Retinal pigment epithelial cell (primary cell): ENCODE results near the gene RPF1.

Source experiments
- DNase-seq: peaks from one replicate; pipeline ENCODE4 v3.0.0-alpha.2; 2010; ENCODE audit warnings: low read depth
- H3K4me3 ChIP-seq: 2 replicates; pipeline ENCODE4 v1.5.1; 2011; ENCODE audit warnings: mild to moderate bottlenecking, low read length, control low read depth, moderate library complexity
- TF ChIP-seq, protein P1 (sequence below): conservative IDR thresholded peaks from 2 replicates; pipeline ENCODE4 v1.5.1; 2011; ENCODE audit warnings: low read depth, low read length, control low read depth, inconsistent platforms

The RPF1 gene

DNA sequence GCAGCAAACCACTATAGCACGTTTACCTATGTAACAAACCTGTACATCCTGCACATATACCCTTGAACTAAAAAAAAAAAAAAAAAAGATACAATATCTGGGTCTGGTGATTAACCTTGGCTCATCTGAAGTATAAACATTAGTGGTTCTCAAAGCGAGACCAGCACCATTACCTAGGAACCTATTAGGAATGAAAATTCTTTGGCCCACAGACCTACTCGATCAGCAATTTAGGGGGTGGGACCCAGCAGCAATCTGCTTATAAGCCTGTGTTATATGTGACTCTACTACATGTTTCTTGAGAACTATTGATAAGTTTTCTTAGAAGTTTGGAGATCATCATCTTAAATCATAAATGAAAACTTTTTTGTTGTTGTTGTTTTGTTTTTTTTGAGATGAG is 17.4 kb downstream of the RPF1 start:
- TF ChIP-seq, protein P1, sequence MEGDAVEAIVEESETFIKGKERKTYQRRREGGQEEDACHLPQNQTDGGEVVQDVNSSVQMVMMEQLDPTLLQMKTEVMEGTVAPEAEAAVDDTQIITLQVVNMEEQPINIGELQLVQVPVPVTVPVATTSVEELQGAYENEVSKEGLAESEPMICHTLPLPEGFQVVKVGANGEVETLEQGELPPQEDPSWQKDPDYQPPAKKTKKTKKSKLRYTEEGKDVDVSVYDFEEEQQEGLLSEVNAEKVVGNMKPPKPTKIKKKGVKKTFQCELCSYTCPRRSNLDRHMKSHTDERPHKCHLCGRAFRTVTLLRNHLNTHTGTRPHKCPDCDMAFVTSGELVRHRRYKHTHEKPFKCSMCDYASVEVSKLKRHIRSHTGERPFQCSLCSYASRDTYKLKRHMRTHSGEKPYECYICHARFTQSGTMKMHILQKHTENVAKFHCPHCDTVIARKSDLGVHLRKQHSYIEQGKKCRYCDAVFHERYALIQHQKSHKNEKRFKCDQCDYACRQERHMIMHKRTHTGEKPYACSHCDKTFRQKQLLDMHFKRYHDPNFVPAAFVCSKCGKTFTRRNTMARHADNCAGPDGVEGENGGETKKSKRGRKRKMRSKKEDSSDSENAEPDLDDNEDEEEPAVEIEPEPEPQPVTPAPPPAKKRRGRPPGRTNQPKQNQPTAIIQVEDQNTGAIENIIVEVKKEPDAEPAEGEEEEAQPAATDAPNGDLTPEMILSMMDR, result no peak
- DNase-seq, result no peak
- H3K4me3 ChIP-seq, result no peak overlapping the region

DNA sequence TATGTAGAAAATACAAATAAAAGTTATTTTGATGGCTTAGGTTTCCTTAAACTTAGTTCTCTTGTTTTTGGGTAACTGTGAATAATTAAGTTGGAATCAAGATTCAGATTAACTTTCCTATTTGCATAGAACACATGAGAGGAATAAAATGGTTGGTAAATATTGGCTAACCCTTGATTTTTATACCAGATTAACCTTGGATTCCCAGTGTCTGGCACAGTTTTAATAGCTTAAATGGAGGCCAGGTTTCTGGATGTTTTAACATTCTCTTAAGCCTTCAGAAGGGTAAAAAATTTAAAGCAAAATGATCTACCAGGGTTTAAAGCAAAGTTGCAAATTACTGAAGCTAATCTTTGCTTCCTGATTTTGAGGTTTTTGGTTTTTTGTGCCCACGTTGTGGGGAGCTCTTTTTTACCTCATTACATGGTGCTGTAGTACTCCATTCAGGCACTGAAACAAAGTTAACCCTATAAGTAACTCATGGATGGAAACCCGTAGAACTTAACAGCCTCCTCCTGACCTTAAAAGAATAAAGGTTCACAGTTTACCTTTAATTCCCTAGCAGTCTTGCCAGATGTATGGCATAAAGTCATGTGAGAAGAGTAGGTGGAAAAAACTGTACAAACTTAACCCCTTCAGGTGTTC is 18.7 kb downstream of the RPF1 start:
- TF ChIP-seq, protein P1, result no peak
- H3K4me3 ChIP-seq, result no peak overlapping the region
- DNase-seq, result no peak

DNA sequence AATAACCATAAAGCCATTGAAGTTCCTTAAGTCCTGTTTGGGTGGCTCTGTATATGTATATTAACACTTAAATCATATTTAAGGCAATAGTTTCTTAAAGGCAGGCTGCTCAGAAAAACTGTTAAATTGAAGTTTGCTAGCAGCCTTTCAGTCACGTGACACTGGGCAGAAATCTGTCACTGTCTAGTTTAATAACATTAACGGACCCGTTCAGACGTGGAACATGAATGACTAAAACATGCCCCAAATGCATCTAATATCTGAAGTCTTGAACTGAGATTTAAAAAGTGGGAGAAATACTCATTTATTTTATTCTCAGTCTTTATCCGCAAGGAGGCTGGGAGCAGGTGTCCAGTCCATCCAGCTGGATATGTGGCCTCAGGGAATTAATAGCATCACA is 23.9 kb downstream of the RPF1 start:
- DNase-seq, result no peak
- TF ChIP-seq, protein P1, result no peak
- no peak overlapping the region for H3K4me3 ChIP-seq

DNA sequence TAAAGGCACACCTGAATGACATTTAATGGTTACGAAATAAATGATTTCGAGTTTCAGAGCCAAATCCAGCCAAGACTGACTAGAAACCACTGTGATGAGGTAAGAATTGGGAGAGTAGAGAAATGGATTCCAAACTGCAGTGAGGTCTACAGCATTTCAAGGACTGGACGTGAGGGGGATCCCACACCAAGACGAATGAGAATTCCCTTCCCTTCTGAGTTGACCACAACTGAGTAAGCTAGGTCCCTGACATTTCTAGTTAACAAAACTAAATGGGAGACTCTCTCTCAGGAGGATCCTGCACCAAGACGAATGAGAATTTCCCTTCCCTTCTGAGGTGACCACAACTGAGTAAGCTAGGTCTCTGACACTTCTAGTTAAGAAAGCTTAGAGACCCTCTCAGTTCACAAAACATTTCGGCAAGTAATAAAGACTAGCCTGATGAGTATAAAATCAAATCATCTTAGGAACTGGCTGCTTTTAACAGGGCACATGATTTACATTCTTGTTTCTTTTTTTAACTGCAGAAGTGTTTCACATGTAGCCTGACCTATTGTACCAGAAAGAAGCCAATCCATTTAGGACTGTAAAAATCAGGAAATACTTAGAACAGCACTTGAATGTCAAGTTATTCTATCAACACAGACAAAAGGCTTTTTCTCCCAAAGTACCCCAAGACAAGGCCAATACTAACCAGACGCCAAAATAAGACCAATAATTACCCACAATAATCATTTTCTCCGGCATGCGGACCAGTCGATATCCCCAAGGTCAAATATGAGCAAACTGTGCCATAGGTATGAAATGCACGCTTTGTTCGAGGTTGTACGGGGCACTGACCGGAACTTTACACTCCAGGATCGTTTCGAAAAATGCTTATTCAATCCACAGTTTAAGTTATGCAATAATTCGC is 25.8 kb downstream of the RPF1 start:
- H3K4me3 ChIP-seq, result peak overlapping the region; percentile 71
- no peak for DNase-seq
- TF ChIP-seq, protein P1, result peak; percentile 12

DNA sequence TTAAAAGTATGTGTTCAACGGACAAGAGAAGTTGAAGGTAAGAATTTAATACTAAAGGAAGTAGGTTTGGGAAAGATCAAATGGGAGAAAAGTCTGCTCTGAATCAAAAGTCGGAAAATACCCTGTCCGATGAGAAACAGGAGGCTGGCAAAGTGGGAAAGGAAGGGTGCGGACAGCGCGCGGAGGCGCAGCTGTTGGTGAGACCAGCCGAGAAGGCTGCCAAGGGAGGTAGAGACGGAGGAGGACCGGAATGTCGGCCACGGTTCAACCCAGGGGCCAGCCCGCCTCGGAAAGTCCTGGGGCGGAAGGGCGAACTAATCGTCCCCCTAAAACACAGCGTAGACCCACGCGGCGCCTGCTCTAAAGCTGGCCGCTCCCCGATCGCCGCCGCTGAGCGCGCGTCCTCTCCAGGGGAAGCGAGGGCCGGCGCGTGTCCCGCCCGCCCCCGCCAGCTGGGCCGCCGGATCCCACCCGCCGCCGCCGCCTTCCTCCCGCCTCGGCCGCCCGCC is 26.5 kb downstream of the RPF1 start:
- no peak for DNase-seq
- TF ChIP-seq, protein P1, result no peak
- H3K4me3 ChIP-seq, result peak overlapping the region; percentile 71

DNA sequence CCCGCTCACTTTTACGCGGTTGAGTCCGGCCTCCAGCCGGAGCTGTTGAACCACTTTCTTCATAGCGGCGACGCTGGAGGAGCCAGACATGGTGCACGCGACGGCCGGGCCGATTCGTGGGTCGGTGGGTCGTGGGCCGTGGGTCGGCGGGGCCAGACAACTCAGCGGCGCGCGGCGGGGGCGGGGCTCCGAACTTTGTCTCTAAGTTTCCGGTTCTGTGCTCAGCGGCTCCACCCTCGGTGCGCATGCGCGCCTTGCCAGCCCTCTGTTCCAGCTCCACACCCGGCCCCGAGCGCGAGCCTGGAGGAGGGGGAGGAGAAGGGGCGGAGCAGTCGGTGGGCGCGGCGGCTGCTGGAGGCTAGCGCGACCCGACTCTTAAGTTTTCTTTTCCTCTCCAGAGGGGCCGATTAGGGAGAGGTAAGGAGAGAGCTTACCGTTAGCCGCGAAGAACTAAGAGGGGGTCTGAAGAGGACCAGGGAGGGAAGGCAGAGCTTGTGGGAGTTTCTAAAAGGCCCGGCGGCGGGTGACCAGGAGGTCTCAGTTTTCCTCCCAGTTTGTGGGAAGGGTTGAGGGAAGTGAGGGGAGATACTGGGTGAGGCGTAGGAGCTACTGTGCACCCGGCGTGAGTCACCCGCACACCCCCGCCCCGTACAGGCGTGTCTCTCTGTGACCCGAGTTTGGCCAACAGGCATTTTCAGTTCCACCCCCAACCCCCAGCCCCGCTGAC is 27.1 kb downstream of the RPF1 start, which contains the start of the genes GNG5 and SPATA1:
GNG5 (minus strand) TSS at position 580 of the 727 bp plus-strand sequence; CDS start at position 90, 490 bp downstream.
SPATA1 (plus strand) TSS at position 385 of the 727 bp plus-strand sequence. CDS start 9,974 bp downstream, outside the sequence.
- DNase-seq, result peak; percentile 82
- peak within 1 kb of the TSS; percentile 71 for H3K4me3 ChIP-seq
- TF ChIP-seq, protein P1, result no peak
